NT2/D1 (cell line): ENCODE data around the gene TMEM11.

Experiments used
- SUZ12 ChIP-seq: IDR thresholded peaks from 2 replicates; pipeline ENCODE4 v1.6.1; 2011; ENCODE audit not compliant: insufficient read length, insufficient read depth; ENCODE audit errors: extremely low read depth
- YY1 ChIP-seq: IDR thresholded peaks from 2 replicates; pipeline ENCODE4 v1.6.1; 2011; ENCODE audit not compliant: insufficient read length, insufficient read depth

GRCh38 chr17:21228845-21229244 lies 14.9 kb upstream of the TMEM11 start:
- TF ChIP-seq YY1 (no peak), SUZ12 (no peak)
